Effector memory CD4-positive, alpha-beta T cell (primary cell): ENCODE results near the gene UPP1.
"Not testable (repeated sequence)": the region's sequence is repeated elsewhere in the genome, so short reads cannot be mapped to it uniquely, and the experiment has no call there.

Experiments
- DNase-seq, 3 donors: peaks; one replicate each; pipeline ENCODE4 v3.0.0-alpha.2; 2020
- H3K27ac ChIP-seq: 2 replicates; pipeline ENCODE4 v1.7.0; 2013; ENCODE audit warnings: mild to moderate bottlenecking, low read length, moderate library complexity; ENCODE audit not compliant: insufficient read depth, poor library complexity, severe bottlenecking
- H3K27me3 ChIP-seq: replicated peaks from 2 replicates; pipeline ENCODE4 v1.7.0; 2013; ENCODE audit warnings: mild to moderate bottlenecking, low read length; ENCODE audit not compliant: insufficient read depth, control insufficient read depth, poor library complexity, severe bottlenecking
- H3K36me3 ChIP-seq: 2 replicates; pipeline ENCODE4 v1.7.0; 2013; ENCODE audit warnings: mild to moderate bottlenecking, low read length, moderate library complexity; ENCODE audit not compliant: control insufficient read depth, insufficient read depth
- H3K4me1 ChIP-seq: 2 replicates; pipeline ENCODE4 v1.7.0; 2013; ENCODE audit warnings: low read length, mild to moderate bottlenecking; ENCODE audit not compliant: control insufficient read depth, insufficient read depth, poor library complexity, severe bottlenecking
- H3K4me3 ChIP-seq: 2 replicates; pipeline ENCODE4 v1.7.0; 2013; ENCODE audit warnings: low read length, low read depth, mild to moderate bottlenecking; ENCODE audit not compliant: insufficient read depth, poor library complexity, severe bottlenecking
- H3K9me3 ChIP-seq: 2 replicates; pipeline ENCODE4 v1.7.0; 2013; ENCODE audit warnings: mild to moderate bottlenecking, low read length, moderate library complexity; ENCODE audit not compliant: control insufficient read depth

Gene UPP1

GRCh38 chr7:48053736-48054135 is 35.3 kb upstream of the UPP1 start:
- H3K9me3 ChIP-seq: no peaks in the 10 kb centered on the region

GRCh38 chr7:48058990-48059389 is 30.1 kb upstream of the UPP1 start:
- no peaks in the 10 kb centered on the region for H3K4me1 ChIP-seq
- no peak overlapping the region for H3K4me3 ChIP-seq
- no peaks in the 10 kb centered on the region for H3K9me3 ChIP-seq
- no peaks in the 10 kb centered on the region for H3K27me3 ChIP-seq
- H3K27ac ChIP-seq: no peak overlapping the region
- no peaks in the 10 kb centered on the region for H3K36me3 ChIP-seq
- DNase-seq: no peak

More at GRCh38 chr7:48053736-48054135, 35.3 kb upstream of the UPP1 start:
- Histone ChIP-seq H3K27me3 (no peaks in the 10 kb centered on the region), H3K4me3 (no peak overlapping the region), H3K4me1 (no peaks in the 10 kb centered on the region), H3K27ac (no peak overlapping the region), H3K36me3 (no peaks in the 10 kb centered on the region)
- DNase-seq: no peak

GRCh38 chr7:48059706-48060105 is 29.4 kb upstream of the UPP1 start:
- Histone ChIP-seq H3K27ac (no peak overlapping the region), H3K9me3 (no peaks in the 10 kb centered on the region), H3K4me3 (no peak overlapping the region), H3K4me1 (no peaks in the 10 kb centered on the region), H3K36me3 (no peaks in the 10 kb centered on the region), H3K27me3 (no peaks in the 10 kb centered on the region)
- DNase-seq: no peak

- Histone ChIP-seq H3K4me1 (no peaks in the 10 kb centered on the region), H3K27ac (no peak overlapping the region), H3K36me3 (no peaks in the 10 kb centered on the region), H3K9me3 (no peaks in the 10 kb centered on the region), H3K4me3 (no peak overlapping the region), H3K27me3 (no peaks in the 10 kb centered on the region)
- no peak for DNase-seq
These were observed 25.1 kb upstream of the UPP1 start for GRCh38 chr7:48063985-48064384.

- no peaks in the 10 kb centered on the region for H3K36me3 ChIP-seq
- H3K4me3 ChIP-seq: no peak overlapping the region
- H3K27ac ChIP-seq: no peak overlapping the region
- no peak for DNase-seq
- no peaks in the 10 kb centered on the region for H3K27me3 ChIP-seq
- H3K4me1 ChIP-seq: no peaks in the 10 kb centered on the region
- H3K9me3 ChIP-seq: peaks cover 6% of the 10 kb centered on the region
These were observed 21.6 kb upstream of the UPP1 start for GRCh38 chr7:48067475-48067874.

- no peak for DNase-seq
- no peak overlapping the region for H3K27ac ChIP-seq
- H3K36me3 ChIP-seq: no peaks in the 10 kb centered on the region
- no peaks in the 10 kb centered on the region for H3K27me3 ChIP-seq
- no peak overlapping the region for H3K4me3 ChIP-seq
- no peaks in the 10 kb centered on the region for H3K4me1 ChIP-seq
- peaks cover 6% of the 10 kb centered on the region for H3K9me3 ChIP-seq
These were observed 14.8 kb upstream of the UPP1 start for GRCh38 chr7:48074204-48074654.

- H3K27ac ChIP-seq: no peak overlapping the region
These were observed 11.6 kb upstream of the UPP1 start for GRCh38 chr7:48077423-48077822.

GRCh38 chr7:48078470-48078869 is 10.6 kb upstream of the UPP1 start:
- no peak overlapping the region for H3K27ac ChIP-seq

More at GRCh38 chr7:48077423-48077822, 11.6 kb upstream of the UPP1 start:
- H3K27me3 ChIP-seq: no peaks in the 10 kb centered on the region
- H3K4me1 ChIP-seq: no peaks in the 10 kb centered on the region
- no peak overlapping the region for H3K4me3 ChIP-seq
- H3K9me3 ChIP-seq: peaks cover under 1% of the 10 kb centered on the region
- DNase-seq: no peak
- no peaks in the 10 kb centered on the region for H3K36me3 ChIP-seq

GRCh38 chr7:48082378-48082777 is 6.7 kb upstream of the UPP1 start:
- not testable (repeated sequence) for H3K27me3 ChIP-seq, H3K9me3 ChIP-seq, H3K4me3 ChIP-seq, DNase-seq, H3K36me3 ChIP-seq, H3K27ac ChIP-seq
- H3K4me1 ChIP-seq: peaks cover 20% of the 10 kb centered on the region

More at GRCh38 chr7:48078470-48078869, 10.6 kb upstream of the UPP1 start:
- no peak overlapping the region for H3K4me3 ChIP-seq
- no peak for DNase-seq
- H3K9me3 ChIP-seq: no peaks in the 10 kb centered on the region
- no peaks in the 10 kb centered on the region for H3K27me3 ChIP-seq
- peaks cover 4% of the 10 kb centered on the region for H3K4me1 ChIP-seq
- H3K36me3 ChIP-seq: no peaks in the 10 kb centered on the region

GRCh38 chr7:48083114-48083830 is 5.8 kb upstream of the UPP1 start:
- Histone ChIP-seq H3K27me3 (no peaks in the 10 kb centered on the region), H3K9me3 (no peaks in the 10 kb centered on the region), H3K27ac (no peak overlapping the region), H3K4me3 (no peak overlapping the region), H3K4me1 (peaks cover 25% of the 10 kb centered on the region), H3K36me3 (no peaks in the 10 kb centered on the region)
- no peak for DNase-seq
